HL-60/S4 treated with phorbol 12-myristate 13-acetate at 8.2 ng/mL for 4 days and 3 days (cell line): ENCODE results near the gene KRTCAP2.

ENCODE experiments used
- in situ Hi-C: fragments of 300-500 bp; cut with MboI; formaldehyde crosslinking; loops from 2 replicates; pipeline ENCODE4 v1.15.0; 2022; ENCODE audit warnings: low sequenced_read_pairs

KRTCAP2 gene

GRCh38 chr1:155124503-155125463, 48.3 kb downstream of the KRTCAP2 start:
- in situ Hi-C loops, result no loop called here

- in situ Hi-C loops, result no loop called here
Measured at GRCh38 chr1:155123801-155124200, 49.3 kb downstream of the KRTCAP2 start.

GRCh38 chr1:155122308-155122707, 50.8 kb downstream of the KRTCAP2 start:
- in situ Hi-C loops, result no loop called here

- in situ Hi-C loops, result no loop called here
Measured at GRCh38 chr1:155121249-155121648, 51.9 kb downstream of the KRTCAP2 start.

GRCh38 chr1:155120253-155120652, 52.9 kb downstream of the KRTCAP2 start:
- in situ Hi-C loops, result no loop called here
